ENCODE data around the gene IL3RA. TPM values are rescaled to one million over a fixed set of nuclear protein-coding genes. Genes with fewer than 3 reads are reported as not detected.
"Not testable (repeated sequence)": the region's sequence is repeated elsewhere in the genome, so short reads cannot be mapped to it uniquely, and the experiment has no call there.

IL3RA gene
- total RNA-seq, 1 donor from 2014 or later: 0.53 TPM

- Mint-ChIP-seq H3K4me3 (no peak overlapping the region), H3K27me3 (peaks cover 6% of the 10 kb centered on the region), H3K27ac (no peak overlapping the region), H3K9me3 (no peaks in the 10 kb centered on the region), H3K36me3 (ENCODE audit: low read depth) (no peaks in the 10 kb centered on the region), H3K4me1 (peaks cover 15% of the 10 kb centered on the region)
- intact Hi-C loops (cut with micrococcal nuclease): no loop called here
- POLR2A ChIA-PET: no interaction called here
- DNase-seq (no peak), ATAC-seq (ENCODE audit: low read depth) (no peak)
- TF ChIP-seq CTCF (IDR thresholded peaks at IDR 0.05): no peak
- CTCF ChIA-PET: no interaction called here
Measured at GRCh38 chrX:1295550-1295949, 41.0 kb upstream of the IL3RA start.

- intact Hi-C loops (cut with micrococcal nuclease); H3K36me3 Mint-ChIP-seq (ENCODE audit: low read depth); DNase-seq; ATAC-seq (ENCODE audit: low read depth); CTCF ChIA-PET; H3K4me3 Mint-ChIP-seq; H3K27me3 Mint-ChIP-seq; H3K9me3 Mint-ChIP-seq; H3K4me1 Mint-ChIP-seq; POLR2A ChIA-PET; H3K27ac Mint-ChIP-seq: not testable (repeated sequence)
Measured at GRCh38 chrX:1297591-1297990, 39.0 kb upstream of the IL3RA start.

- peaks cover 2% of the 10 kb centered on the region for H3K27me3 Mint-ChIP-seq
- DNase-seq (no peak), ATAC-seq (ENCODE audit: low read depth) (no peak)
- intact Hi-C loops (cut with micrococcal nuclease): no loop called here
- H3K4me3 Mint-ChIP-seq: no peak overlapping the region
- no peak overlapping the region for H3K27ac Mint-ChIP-seq
- POLR2A ChIA-PET: no interaction called here
- H3K4me1 Mint-ChIP-seq: no peaks in the 10 kb centered on the region
- CTCF ChIA-PET: no interaction called here
- no peaks in the 10 kb centered on the region for H3K36me3 Mint-ChIP-seq (ENCODE audit: low read depth)
- no peak for TF ChIP-seq CTCF (IDR thresholded peaks at IDR 0.05)
- H3K9me3 Mint-ChIP-seq: no peaks in the 10 kb centered on the region
Measured at GRCh38 chrX:1300449-1300848, 36.1 kb upstream of the IL3RA start.

GRCh38 chrX:1305411-1305810 is 31.2 kb upstream of the IL3RA start:
- CTCF ChIA-PET: no interaction called here
- no peaks in the 10 kb centered on the region for H3K36me3 Mint-ChIP-seq (ENCODE audit: low read depth)
- H3K9me3 Mint-ChIP-seq: peaks cover 2% of the 10 kb centered on the region
- ATAC-seq (ENCODE audit: low read depth): no peak
- DNase-seq: no peak
- H3K4me3 Mint-ChIP-seq: no peak overlapping the region
- no peaks in the 10 kb centered on the region for H3K4me1 Mint-ChIP-seq
- H3K27ac Mint-ChIP-seq: no peak overlapping the region
- no peaks in the 10 kb centered on the region for H3K27me3 Mint-ChIP-seq
- POLR2A ChIA-PET: no interaction called here
- intact Hi-C loops (cut with micrococcal nuclease): no loop called here
- TF ChIP-seq CTCF (IDR thresholded peaks at IDR 0.05): no peak

GRCh38 chrX:1306909-1307625 is 29.5 kb upstream of the IL3RA start:
- ATAC-seq (ENCODE audit: low read depth) (no peak), DNase-seq (no peak)
- H3K4me3 Mint-ChIP-seq: no peak overlapping the region

More at GRCh38 chrX:1306909-1307625, 29.5 kb upstream of the IL3RA start:
- Mint-ChIP-seq H3K27me3 (no peaks in the 10 kb centered on the region), H3K36me3 (ENCODE audit: low read depth) (no peaks in the 10 kb centered on the region), H3K4me1 (no peaks in the 10 kb centered on the region), H3K9me3 (peaks cover 2% of the 10 kb centered on the region), H3K27ac (no peak overlapping the region)
- intact Hi-C loops (cut with micrococcal nuclease): no loop called here
- no peak for TF ChIP-seq CTCF (IDR thresholded peaks at IDR 0.05)
- ChIA-PET CTCF (no interaction called here), POLR2A (no interaction called here)
